Measurements from ENCODE around the gene TMEM41B. TPM values are rescaled to one million over a fixed set of nuclear protein-coding genes. Genes with fewer than 3 reads are reported as not detected.
"Not testable (repeated sequence)": the region's sequence is repeated elsewhere in the genome, so short reads cannot be mapped to it uniquely, and the experiment has no call there.

TMEM41B gene
- total RNA-seq, 2 experiments from 2014 or later, result 32.2 to 36.6 TPM

GRCh38 chr11:9320047-9320446, 5.7 kb upstream of the TMEM41B start:
- H3K4me3 Mint-ChIP-seq, result no peak overlapping the region
- H3K27ac Mint-ChIP-seq, result no peak overlapping the region
- CTCF ChIA-PET, result interaction anchor here (0.5 kb wide), 1 partner anchor 161 kb away, joined by 3 read pairs; no protein-coding TSS in a partner anchor
- peaks cover 34% of the 10 kb centered on the region for H3K27me3 Mint-ChIP-seq
- no peaks in the 10 kb centered on the region for H3K9me3 Mint-ChIP-seq
- no peak for DNase-seq
- H3K36me3 Mint-ChIP-seq (ENCODE audit: low read depth), result no peaks in the 10 kb centered on the region
- POLR2A ChIA-PET, result no interaction called here
- H3K4me1 Mint-ChIP-seq, result peaks cover 3% of the 10 kb centered on the region

GRCh38 chr11:9319377-9320001, 5.1 kb upstream of the TMEM41B start:
- H3K9me3 Mint-ChIP-seq; POLR2A ChIA-PET; H3K27ac Mint-ChIP-seq; H3K36me3 Mint-ChIP-seq (ENCODE audit: low read depth); H3K4me1 Mint-ChIP-seq; DNase-seq; H3K4me3 Mint-ChIP-seq: not testable (repeated sequence)
- CTCF ChIA-PET, result interaction anchor here (0.5 kb wide), 1 partner anchor 162 kb away, joined by 3 read pairs; no protein-coding TSS in a partner anchor
- peaks cover 34% of the 10 kb centered on the region for H3K27me3 Mint-ChIP-seq

DNA sequence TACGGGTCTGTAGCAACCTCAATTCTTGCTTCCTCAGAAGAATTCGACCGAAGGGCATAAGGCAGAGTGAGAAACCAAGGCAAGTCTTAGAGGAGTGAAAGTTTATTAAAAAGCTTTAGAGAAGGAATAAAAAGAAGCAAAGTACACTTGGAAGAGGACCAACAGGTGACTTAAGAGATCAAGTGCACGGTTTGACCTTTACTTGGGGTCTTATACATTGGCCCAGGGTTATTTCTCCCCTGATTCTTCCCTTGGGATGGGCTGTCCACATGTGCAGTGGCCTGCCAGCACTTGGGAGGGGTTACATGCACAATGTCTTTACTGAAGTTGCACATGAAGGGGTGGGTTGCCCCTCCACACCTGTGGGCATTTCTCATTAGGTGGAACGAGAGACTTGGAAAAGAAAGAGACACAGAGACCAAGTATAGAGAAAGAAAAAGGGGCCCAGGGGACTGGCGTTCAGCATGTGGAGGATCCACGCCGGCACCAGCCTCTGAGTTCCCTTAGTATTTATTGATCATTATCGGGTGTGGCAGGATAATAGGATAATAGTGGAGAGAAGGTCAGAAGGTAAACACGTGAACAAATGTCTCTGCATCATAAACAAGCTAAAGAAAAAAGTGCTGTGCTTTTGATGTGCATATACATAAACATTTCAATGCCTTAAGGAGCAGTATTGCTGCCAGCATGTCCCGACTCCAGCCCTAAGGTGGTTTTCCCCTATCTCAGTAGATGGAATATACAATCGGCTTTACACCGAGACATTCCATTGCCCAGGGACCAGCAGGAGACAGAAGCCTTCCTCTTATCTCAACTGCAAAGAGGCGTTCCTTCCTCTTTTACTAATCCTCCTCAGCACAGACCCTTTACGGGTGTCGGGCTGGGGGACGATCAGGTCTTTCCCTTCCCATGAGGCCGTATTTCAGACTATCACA, 4.3 kb upstream of the TMEM41B start:
- H3K36me3 Mint-ChIP-seq (ENCODE audit: low read depth); POLR2A ChIA-PET; CTCF ChIA-PET; H3K27ac Mint-ChIP-seq; H3K4me1 Mint-ChIP-seq; DNase-seq; H3K4me3 Mint-ChIP-seq; H3K9me3 Mint-ChIP-seq: not testable (repeated sequence)
- peaks cover 34% of the 10 kb centered on the region for H3K27me3 Mint-ChIP-seq

- POLR2A ChIA-PET, result no interaction called here
- Mint-ChIP-seq H3K4me3 (no peak overlapping the region), H3K9me3 (no peaks in the 10 kb centered on the region), H3K27ac (no peak overlapping the region), H3K27me3 (peaks cover 29% of the 10 kb centered on the region), H3K36me3 (ENCODE audit: low read depth) (peaks cover 17% of the 10 kb centered on the region), H3K4me1 (peaks cover 29% of the 10 kb centered on the region)
- CTCF ChIA-PET, result interaction anchor here (0.6 kb wide), 1 partner anchor 32 kb away, joined by 4 read pairs; no protein-coding TSS in a partner anchor
- no peak for DNase-seq
Measured at GRCh38 chr11:9316334-9316733, 1.9 kb upstream of the TMEM41B start.

- POLR2A ChIA-PET, result no interaction called here
- Mint-ChIP-seq H3K27ac (peak overlapping the region; percentile 97), H3K27me3 (peaks cover 23% of the 10 kb centered on the region), H3K4me1 (peaks cover 36% of the 10 kb centered on the region), H3K36me3 (ENCODE audit: low read depth) (peaks cover 26% of the 10 kb centered on the region), H3K9me3 (no peaks in the 10 kb centered on the region), H3K4me3 (peak overlapping the region; percentile 92)
- no peak for DNase-seq
- CTCF ChIA-PET, result interaction anchor here (0.6 to 1.2 kb wide), 5 partner anchors 14 to 288 kb away, joined by 4 to 5 read pairs (median 5); no protein-coding TSS in a partner anchor
Measured at GRCh38 chr11:9315078-9315688, 790 bp upstream of the TMEM41B start.

- Mint-ChIP-seq H3K9me3 (peaks cover 2% of the 10 kb centered on the region), H3K27ac (peak overlapping the region; percentile 97), H3K36me3 (ENCODE audit: low read depth) (peaks cover 32% of the 10 kb centered on the region), H3K4me1 (peaks cover 39% of the 10 kb centered on the region), H3K4me3 (peak overlapping the region; percentile 92), H3K27me3 (peaks cover 11% of the 10 kb centered on the region)
- peak; percentile 28 for DNase-seq
- ChIA-PET POLR2A (no interaction called here), CTCF (interaction anchor here (0.7 to 1.1 kb wide), 5 partner anchors 71 to 231 kb away, joined by 3 to 4 read pairs (median 4); no protein-coding TSS in a partner anchor)
Measured at GRCh38 chr11:9313648-9314290, 624 bp downstream of the TMEM41B start.

DNA sequence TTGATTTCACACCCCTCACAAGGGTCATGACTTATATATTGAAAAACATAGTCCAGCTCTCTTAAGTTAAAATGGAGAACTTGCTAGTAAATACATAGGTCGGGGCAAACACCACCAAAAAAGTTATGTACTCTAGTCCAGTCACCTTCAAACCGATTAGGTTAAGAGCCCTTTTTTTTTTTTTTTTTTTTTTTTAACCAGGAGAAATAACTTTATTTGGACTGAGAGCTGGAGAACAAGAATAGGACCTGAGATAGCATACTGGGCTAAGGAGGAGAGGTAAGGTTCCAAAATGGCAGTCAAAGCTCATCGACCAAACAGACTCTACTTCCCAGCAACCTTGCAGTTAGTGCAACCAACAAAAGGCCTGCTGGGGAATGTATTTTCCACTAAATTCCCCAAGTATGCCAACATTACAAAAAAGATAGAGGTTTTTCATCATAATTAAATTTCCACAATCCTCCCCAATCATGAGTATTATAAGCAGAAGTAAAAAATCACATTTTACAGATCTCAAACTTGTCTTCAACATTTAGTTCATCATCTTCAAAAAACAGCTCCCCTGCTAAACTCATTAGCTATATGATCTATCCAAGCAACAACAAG, 3.8 kb downstream of the TMEM41B start:
- peaks cover 6% of the 10 kb centered on the region for H3K9me3 Mint-ChIP-seq
- H3K4me3 Mint-ChIP-seq, result no peak overlapping the region
- ChIA-PET POLR2A (no interaction called here), CTCF (interaction anchor here (0.5 to 1.6 kb wide), 4 partner anchors 16 to 60 kb away, joined by 3 to 7 read pairs (median 3); no protein-coding TSS in a partner anchor)
- no peak for DNase-seq
- H3K27me3 Mint-ChIP-seq, result no peaks in the 10 kb centered on the region
- H3K36me3 Mint-ChIP-seq (ENCODE audit: low read depth), result peaks cover 41% of the 10 kb centered on the region
- H3K27ac Mint-ChIP-seq, result no peak overlapping the region
- H3K4me1 Mint-ChIP-seq, result peaks cover 48% of the 10 kb centered on the region

DNA sequence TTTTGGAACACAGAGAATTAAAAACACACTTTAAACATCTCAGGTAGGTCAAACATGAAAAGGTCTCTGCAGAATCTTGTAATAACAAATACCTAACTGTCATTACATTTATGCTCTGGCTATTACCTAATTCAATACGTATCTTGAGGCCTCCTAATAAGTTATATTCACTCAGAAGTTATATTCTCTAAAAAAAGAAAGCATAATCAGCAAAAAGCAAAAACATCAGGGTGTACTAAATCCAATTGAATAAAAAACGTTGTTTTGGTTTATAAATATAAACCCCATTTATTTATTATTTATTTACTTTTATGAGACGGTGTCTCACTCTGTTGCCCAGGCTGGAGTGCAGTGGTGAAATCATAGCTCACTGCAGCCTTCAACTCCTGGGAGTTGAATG, 10.2 kb downstream of the TMEM41B start:
- Mint-ChIP-seq H3K27ac (no peak overlapping the region), H3K36me3 (ENCODE audit: low read depth) (peaks cover 11% of the 10 kb centered on the region), H3K9me3 (peaks cover 4% of the 10 kb centered on the region), H3K4me3 (no peak overlapping the region), H3K27me3 (no peaks in the 10 kb centered on the region), H3K4me1 (peaks cover 12% of the 10 kb centered on the region)
- POLR2A ChIA-PET, result no interaction called here
- CTCF ChIA-PET, result interaction anchor here (0.6 kb wide), 1 partner anchor 244 kb away, joined by 4 read pairs; no protein-coding TSS in a partner anchor
- DNase-seq, result no peak

DNA sequence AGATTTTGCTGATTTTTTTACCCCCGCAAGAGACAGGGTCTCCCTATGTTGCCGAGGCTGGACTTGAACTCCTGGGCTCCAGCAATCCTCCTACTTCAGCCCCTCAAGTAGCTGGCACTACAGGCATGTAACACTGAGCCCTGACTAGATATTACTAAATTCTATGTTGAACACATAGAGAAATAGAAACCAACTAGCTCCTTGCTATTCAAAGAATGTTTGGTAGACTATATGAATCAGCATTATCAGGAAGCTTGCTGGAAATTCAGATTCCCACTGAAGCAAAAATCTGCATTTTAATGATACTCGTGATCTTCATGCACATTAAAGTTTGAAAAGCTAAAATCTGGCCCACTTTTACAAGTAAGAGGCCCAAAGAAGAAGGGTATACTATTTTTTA, 11.9 kb downstream of the TMEM41B start:
- H3K9me3 Mint-ChIP-seq, result no peaks in the 10 kb centered on the region
- H3K27ac Mint-ChIP-seq, result no peak overlapping the region
- no peak for DNase-seq
- CTCF ChIA-PET, result no interaction called here
- peaks cover 7% of the 10 kb centered on the region for H3K4me1 Mint-ChIP-seq
- POLR2A ChIA-PET, result no interaction called here
- H3K36me3 Mint-ChIP-seq (ENCODE audit: low read depth), result peaks cover 6% of the 10 kb centered on the region
- no peaks in the 10 kb centered on the region for H3K27me3 Mint-ChIP-seq
- no peak overlapping the region for H3K4me3 Mint-ChIP-seq

- Mint-ChIP-seq H3K27ac (no peak overlapping the region), H3K27me3 (no peaks in the 10 kb centered on the region), H3K4me3 (no peak overlapping the region), H3K9me3 (no peaks in the 10 kb centered on the region), H3K4me1 (peaks cover 3% of the 10 kb centered on the region), H3K36me3 (ENCODE audit: low read depth) (peaks cover 2% of the 10 kb centered on the region)
- CTCF ChIA-PET, result interaction anchor here (0.6 to 0.9 kb wide), 2 partner anchors 13 to 19 kb away, joined by 4 read pairs; partner anchors contain the start of gene TMEM41B
- no peak for DNase-seq
- POLR2A ChIA-PET, result interaction anchor here (0.5 to 0.7 kb wide), 2 partner anchors 16 to 629 kb away, joined by 3 to 9 read pairs; no protein-coding TSS in a partner anchor
Measured at GRCh38 chr11:9301720-9302119, 12.7 kb downstream of the TMEM41B start.

DNA sequence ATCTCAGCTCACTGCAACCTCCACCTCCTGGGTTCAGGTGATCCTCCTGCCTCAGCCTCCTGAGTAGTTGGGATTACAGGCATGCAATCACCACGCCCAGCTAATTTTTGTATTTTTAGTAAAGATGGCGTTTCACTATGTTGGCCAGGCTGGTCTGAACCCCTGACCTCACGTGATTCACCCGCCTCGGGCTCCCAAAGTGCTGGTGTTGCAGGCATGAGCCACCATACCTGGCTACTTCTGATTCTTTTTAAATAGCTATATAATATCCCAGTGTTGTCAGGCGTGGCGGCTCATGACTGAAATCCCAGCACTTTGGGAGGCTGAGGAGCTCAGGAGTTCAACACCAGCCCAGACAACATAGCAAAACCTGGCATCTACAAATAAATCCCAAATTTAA, 20.7 kb downstream of the TMEM41B start:
- CTCF ChIA-PET, result interaction anchor here (0.7 to 1.1 kb wide), 2 partner anchors 17 to 814 kb away, joined by 3 read pairs; no protein-coding TSS in a partner anchor
- no peaks in the 10 kb centered on the region for H3K9me3 Mint-ChIP-seq
- H3K36me3 Mint-ChIP-seq (ENCODE audit: low read depth), result peaks cover 15% of the 10 kb centered on the region
- no peak overlapping the region for H3K4me3 Mint-ChIP-seq
- peaks cover 3% of the 10 kb centered on the region for H3K4me1 Mint-ChIP-seq
- no peaks in the 10 kb centered on the region for H3K27me3 Mint-ChIP-seq
- H3K27ac Mint-ChIP-seq, result no peak overlapping the region
- DNase-seq, result no peak
- POLR2A ChIA-PET, result no interaction called here

Measured in activated CD4-positive, alpha-beta T cell treated with anti-CD3 and anti-CD28 coated beads, Interleukin-2, amount 10 ng/mL, durations not matched to agents 7 days and 5 days (primary cell).